DND-41 (cell line): Measurements from ENCODE around the gene PRKAR1A.
A peak's percentile ranks its signal among the peaks of the same experiment; 100 is the strongest.

Source experiments
- ATAC-seq: fragments of 200-7000 bp; cut with Tn5 transposase; 3 replicates; pipeline ENCODE4 v1.9.1; 2021; ENCODE audit warnings: low read depth; ENCODE audit not compliant: insufficient read depth
- DNase-seq: peaks from one replicate; pipeline ENCODE4 v3.0.0-alpha.2; 2020
- H2AFZ ChIP-seq: 2 replicates; pipeline ENCODE4 v1.6.0; 2012; ENCODE audit warnings: low read depth, low read length
- H3K27ac ChIP-seq: 2 replicates; pipeline ENCODE4 v1.5.1; 2012; ENCODE audit warnings: low read length, inconsistent platforms
- H3K27me3 ChIP-seq: fragments of 200-600 bp; sonication (generic); 2 replicates; pipeline ENCODE4 v1.6.0; 2012; ENCODE audit warnings: low read length, mild to moderate bottlenecking, inconsistent platforms; ENCODE audit not compliant: insufficient read depth, poor library complexity
- H3K36me3 ChIP-seq: 2 replicates; pipeline ENCODE4 v1.5.1; 2012; ENCODE audit warnings: low read length, inconsistent platforms; ENCODE audit not compliant: insufficient read depth
- H3K4me1 ChIP-seq: 2 replicates; pipeline ENCODE4 v1.5.1; 2012; ENCODE audit warnings: mild to moderate bottlenecking, low read length; ENCODE audit not compliant: insufficient read depth
- H3K4me2 ChIP-seq: 2 replicates; pipeline ENCODE4 v1.6.0; 2012; ENCODE audit warnings: mild to moderate bottlenecking, moderate library complexity, low read length, inconsistent platforms; ENCODE audit not compliant: insufficient read depth
- H3K4me3 ChIP-seq, 2 experiments: fragments of 200-600 bp in 1 of 2; shearing (Covaris generic) in 1 of 2; 2 replicates each; pipeline ENCODE4 v1.5.1; 2012 to 2016; ENCODE audit warnings: inconsistent platforms in 2 of 2, low read length in 2 of 2, mild to moderate bottlenecking in 2 of 2, low read depth in 1 of 2, moderate library complexity in 1 of 2
- H3K79me2 ChIP-seq: 2 replicates; pipeline ENCODE4 v1.6.0; 2012; ENCODE audit warnings: low read length, inconsistent platforms; ENCODE audit not compliant: insufficient read depth
- H3K9ac ChIP-seq: 2 replicates; pipeline ENCODE4 v1.6.0; 2012; ENCODE audit warnings: low read depth, mild to moderate bottlenecking, inconsistent platforms, low read length, moderate library complexity
- H3K9me3 ChIP-seq: 2 replicates; pipeline ENCODE4 v1.5.1; 2012; ENCODE audit warnings: low read length, moderate library complexity, mild to moderate bottlenecking, inconsistent platforms; ENCODE audit not compliant: insufficient read depth, severe bottlenecking
- H4K20me1 ChIP-seq: 2 replicates; pipeline ENCODE4 v1.6.0; 2012; ENCODE audit warnings: low read length; ENCODE audit not compliant: insufficient read depth
- EZH2 ChIP-seq: IDR thresholded peaks from 3 replicates; pipeline ENCODE4 v1.6.1; 2012; ENCODE audit warnings: borderline replicate concordance, low read depth, mild to moderate bottlenecking, moderate library complexity, low read length, inconsistent platforms; ENCODE audit not compliant: severe bottlenecking
- TF ChIP-seq, protein P1 (sequence below): IDR thresholded peaks from 2 replicates; pipeline ENCODE4 v1.5.1; 2012; ENCODE audit warnings: borderline replicate concordance, low read length, moderate library complexity, mild to moderate bottlenecking; ENCODE audit not compliant: poor library complexity, severe bottlenecking; ENCODE audit errors: extremely low read depth

The PRKAR1A gene

GRCh38 chr17:68512247-68512959 lies at the start of gene PRKAR1A:
Gene PRKAR1A, plus strand, starts transcription at chr17:68512430. Its CDS starts 2,970 bp downstream, at chr17:68515400.
- H3K36me3 ChIP-seq = peaks cover 26% of the 10 kb centered on the region
- ATAC-seq (peak; percentile 92), DNase-seq (peak; percentile 89)
- TF ChIP-seq, protein P1, sequence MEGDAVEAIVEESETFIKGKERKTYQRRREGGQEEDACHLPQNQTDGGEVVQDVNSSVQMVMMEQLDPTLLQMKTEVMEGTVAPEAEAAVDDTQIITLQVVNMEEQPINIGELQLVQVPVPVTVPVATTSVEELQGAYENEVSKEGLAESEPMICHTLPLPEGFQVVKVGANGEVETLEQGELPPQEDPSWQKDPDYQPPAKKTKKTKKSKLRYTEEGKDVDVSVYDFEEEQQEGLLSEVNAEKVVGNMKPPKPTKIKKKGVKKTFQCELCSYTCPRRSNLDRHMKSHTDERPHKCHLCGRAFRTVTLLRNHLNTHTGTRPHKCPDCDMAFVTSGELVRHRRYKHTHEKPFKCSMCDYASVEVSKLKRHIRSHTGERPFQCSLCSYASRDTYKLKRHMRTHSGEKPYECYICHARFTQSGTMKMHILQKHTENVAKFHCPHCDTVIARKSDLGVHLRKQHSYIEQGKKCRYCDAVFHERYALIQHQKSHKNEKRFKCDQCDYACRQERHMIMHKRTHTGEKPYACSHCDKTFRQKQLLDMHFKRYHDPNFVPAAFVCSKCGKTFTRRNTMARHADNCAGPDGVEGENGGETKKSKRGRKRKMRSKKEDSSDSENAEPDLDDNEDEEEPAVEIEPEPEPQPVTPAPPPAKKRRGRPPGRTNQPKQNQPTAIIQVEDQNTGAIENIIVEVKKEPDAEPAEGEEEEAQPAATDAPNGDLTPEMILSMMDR = no peak
- TF ChIP-seq EZH2 = no peak
- H3K27ac ChIP-seq = peak within 1 kb of the TSS; percentile 68
- H3K9ac ChIP-seq = peak within 1 kb of the TSS; percentile 70
- H3K27me3 ChIP-seq = no peaks in the 10 kb centered on the region
- H3K79me2 ChIP-seq = peaks cover 37% of the 10 kb centered on the region
- peaks cover 10% of the 10 kb centered on the region; the same call in 1 of the 2 replicates for H4K20me1 ChIP-seq
- peaks cover 38% of the 10 kb centered on the region for H3K4me1 ChIP-seq
- H3K4me2 ChIP-seq = peak within 1 kb of the TSS; percentile 96
- H2AFZ ChIP-seq = peak within 1 kb of the TSS; percentile 98
- H3K9me3 ChIP-seq = no peaks in the 10 kb centered on the region
- H3K4me3 ChIP-seq = peak within 1 kb of the TSS; percentile 39 to 80

DNA sequence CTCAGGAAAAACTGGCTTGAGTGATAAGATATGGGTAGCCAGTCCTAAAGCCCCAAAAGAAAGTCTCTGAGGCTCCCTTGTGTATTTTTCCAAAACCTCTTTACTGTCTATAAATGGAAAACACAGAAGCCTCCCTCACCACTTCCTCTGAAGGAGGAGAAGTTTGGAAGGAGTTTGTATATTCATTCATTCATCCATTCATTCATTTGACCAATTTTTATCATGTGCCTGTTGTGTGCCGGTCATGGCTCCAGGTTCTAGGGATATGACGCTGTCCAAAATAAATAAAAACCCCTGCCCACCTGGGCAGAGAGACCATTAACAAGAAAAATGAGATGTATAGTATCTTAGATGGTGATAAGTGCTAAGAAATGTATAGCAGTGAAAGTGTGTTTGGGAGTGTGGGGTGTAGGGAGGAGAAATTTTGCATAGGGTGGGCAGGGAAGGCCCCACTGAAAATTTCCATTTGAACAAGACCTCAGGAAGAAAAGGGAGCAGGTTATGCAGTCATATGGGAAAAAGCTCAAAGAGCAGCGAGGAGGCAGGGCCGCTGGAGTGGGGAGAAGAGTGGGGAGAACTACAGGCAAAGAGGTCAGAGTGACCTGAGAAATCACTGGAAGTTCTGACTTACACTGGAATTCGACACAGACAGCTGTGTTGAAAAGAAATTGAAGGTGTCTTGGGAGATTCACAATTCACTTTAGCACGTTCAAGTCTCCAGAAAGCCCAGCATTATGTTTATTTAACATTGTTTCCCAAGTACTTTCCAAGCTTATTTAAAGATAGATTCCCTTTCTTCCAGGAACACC lies 48.8 kb upstream of the PRKAR1A start:
- H3K27ac ChIP-seq = no peak overlapping the region
- no peaks in the 10 kb centered on the region for H3K36me3 ChIP-seq
- H3K4me1 ChIP-seq = peaks cover 50% of the 10 kb centered on the region
- no peak for TF ChIP-seq EZH2
- TF ChIP-seq, protein P1 = no peak
- no peak overlapping the region for H3K4me2 ChIP-seq
- H3K9me3 ChIP-seq = no peaks in the 10 kb centered on the region
- no peaks in the 10 kb centered on the region for H4K20me1 ChIP-seq
- no peak overlapping the region for H3K9ac ChIP-seq
- no peaks in the 10 kb centered on the region for H3K27me3 ChIP-seq
- no peaks in the 10 kb centered on the region for H3K79me2 ChIP-seq
- no peak for DNase-seq
- no peak for ATAC-seq
- no peak overlapping the region for H2AFZ ChIP-seq
- no peak overlapping the region for H3K4me3 ChIP-seq

- Histone ChIP-seq H3K9ac (no peak overlapping the region), H3K9me3 (no peaks in the 10 kb centered on the region), H2AFZ (no peak overlapping the region), H3K4me2 (no peak overlapping the region), H3K27ac (no peak overlapping the region), H3K4me3 (no peak overlapping the region), H3K4me1 (peaks cover 7% of the 10 kb centered on the region), H3K36me3 (no peaks in the 10 kb centered on the region), H4K20me1 (no peaks in the 10 kb centered on the region), H3K79me2 (no peaks in the 10 kb centered on the region), H3K27me3 (no peaks in the 10 kb centered on the region)
- DNase-seq (no peak), ATAC-seq (no peak)
- TF ChIP-seq, protein P1 = no peak
- no peak for TF ChIP-seq EZH2
Measured at GRCh38 chr17:68468334-68468733, 43.9 kb upstream of the PRKAR1A start.
